ENCODE data around the gene MAML3. TPM values are rescaled to one million over a fixed set of nuclear protein-coding genes. Genes with fewer than 3 reads are reported as not detected.
"Not testable (repeated sequence)": the region's sequence is repeated elsewhere in the genome, so short reads cannot be mapped to it uniquely, and the experiment has no call there.

Gene MAML3
- total and polyA plus RNA-seq, 9 donors = 11.1 to 23.8 (median 14.9) TPM

DNA sequence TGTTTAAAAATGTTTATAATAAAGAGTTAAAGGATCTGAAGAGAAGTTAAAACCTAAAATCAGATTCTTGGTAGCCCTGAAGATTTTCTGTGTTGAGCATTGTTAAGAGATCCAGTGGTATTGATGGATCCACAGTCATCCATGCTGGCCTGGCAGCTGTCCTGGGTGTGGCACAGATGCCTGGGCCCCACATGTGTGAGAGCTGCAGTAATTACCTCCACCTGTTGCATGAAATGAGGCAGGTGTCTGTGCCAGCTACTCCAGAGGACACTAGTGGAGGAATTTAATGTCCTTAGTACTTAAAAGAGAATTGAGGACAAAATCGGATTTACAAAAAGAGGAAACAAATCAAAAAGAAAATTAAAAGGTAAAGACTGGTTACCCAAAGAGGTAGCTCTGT lies 444.3 kb downstream of the MAML3 start:
- no peaks in the 10 kb centered on the region for H3K36me3 ChIP-seq
- no peaks in the 10 kb centered on the region for H3K27me3 ChIP-seq
- no peaks in the 10 kb centered on the region for H3K9me3 ChIP-seq
- no peak overlapping the region for H3K4me3 ChIP-seq
- no peak overlapping the region for H3K27ac ChIP-seq
- H3K4me1 ChIP-seq (ENCODE audit: insufficient read depth) = peaks cover 5% of the 10 kb centered on the region
- TF ChIP-seq, protein P1, sequence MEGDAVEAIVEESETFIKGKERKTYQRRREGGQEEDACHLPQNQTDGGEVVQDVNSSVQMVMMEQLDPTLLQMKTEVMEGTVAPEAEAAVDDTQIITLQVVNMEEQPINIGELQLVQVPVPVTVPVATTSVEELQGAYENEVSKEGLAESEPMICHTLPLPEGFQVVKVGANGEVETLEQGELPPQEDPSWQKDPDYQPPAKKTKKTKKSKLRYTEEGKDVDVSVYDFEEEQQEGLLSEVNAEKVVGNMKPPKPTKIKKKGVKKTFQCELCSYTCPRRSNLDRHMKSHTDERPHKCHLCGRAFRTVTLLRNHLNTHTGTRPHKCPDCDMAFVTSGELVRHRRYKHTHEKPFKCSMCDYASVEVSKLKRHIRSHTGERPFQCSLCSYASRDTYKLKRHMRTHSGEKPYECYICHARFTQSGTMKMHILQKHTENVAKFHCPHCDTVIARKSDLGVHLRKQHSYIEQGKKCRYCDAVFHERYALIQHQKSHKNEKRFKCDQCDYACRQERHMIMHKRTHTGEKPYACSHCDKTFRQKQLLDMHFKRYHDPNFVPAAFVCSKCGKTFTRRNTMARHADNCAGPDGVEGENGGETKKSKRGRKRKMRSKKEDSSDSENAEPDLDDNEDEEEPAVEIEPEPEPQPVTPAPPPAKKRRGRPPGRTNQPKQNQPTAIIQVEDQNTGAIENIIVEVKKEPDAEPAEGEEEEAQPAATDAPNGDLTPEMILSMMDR (IDR thresholded peaks at IDR 0.05) = no peak
- TF ChIP-seq EP300 (IDR thresholded peaks at IDR 0.05) (no peak), POLR2A (IDR thresholded peaks at IDR 0.05) (no peak)
- intact Hi-C loops (cut with DNase I) = no loop called here
- no peak for DNase-seq
- WGBS, 3 donors = 53 to 96% (median 90%) methylated on average over 1 of the region's 1 CpG

DNA sequence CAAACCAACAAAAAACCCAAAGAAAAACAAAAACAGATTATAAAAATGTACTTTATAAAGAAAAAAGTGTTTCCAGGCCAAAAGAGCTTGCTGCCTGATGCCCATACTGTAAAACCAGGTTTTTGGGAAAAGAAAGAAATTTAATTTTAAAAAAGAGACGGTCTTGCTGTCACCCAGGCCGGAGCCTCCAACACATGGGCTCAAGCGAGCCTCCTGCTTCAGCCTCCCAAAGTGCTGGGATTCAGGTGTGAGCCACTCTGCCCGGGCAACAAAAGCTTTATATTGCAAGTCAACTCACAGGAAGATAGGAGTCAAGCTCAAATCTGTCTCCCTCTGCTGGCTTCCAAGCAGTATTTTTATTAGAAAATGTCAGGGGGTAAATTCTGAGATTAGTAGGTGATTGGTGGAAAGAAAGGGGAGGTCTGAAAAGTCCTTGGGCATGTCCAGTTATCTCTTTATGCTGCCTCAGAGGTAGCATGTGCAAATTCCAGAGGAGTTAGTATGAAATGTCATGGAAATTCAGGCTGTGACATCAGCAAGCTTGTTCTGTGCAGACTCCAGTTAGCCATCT lies 449.0 kb downstream of the MAML3 start:
- Histone ChIP-seq H3K27me3 (no peaks in the 10 kb centered on the region), H3K4me1 (ENCODE audit: insufficient read depth) (peaks cover 2% of the 10 kb centered on the region), H3K27ac (no peak overlapping the region), H3K9me3 (no peaks in the 10 kb centered on the region), H3K4me3 (no peak overlapping the region), H3K36me3 (no peaks in the 10 kb centered on the region)
- TF ChIP-seq, protein P1 (IDR thresholded peaks at IDR 0.05) = no peak
- no peak for TF ChIP-seq EP300 (IDR thresholded peaks at IDR 0.05)
- no peak for TF ChIP-seq POLR2A (IDR thresholded peaks at IDR 0.05)
- intact Hi-C loops (cut with DNase I) = no loop called here
- WGBS, 3 donors = 96 to 97% (median 97%) methylated on average over 4 of the region's 4 CpGs
- DNase-seq = no peak

DNA sequence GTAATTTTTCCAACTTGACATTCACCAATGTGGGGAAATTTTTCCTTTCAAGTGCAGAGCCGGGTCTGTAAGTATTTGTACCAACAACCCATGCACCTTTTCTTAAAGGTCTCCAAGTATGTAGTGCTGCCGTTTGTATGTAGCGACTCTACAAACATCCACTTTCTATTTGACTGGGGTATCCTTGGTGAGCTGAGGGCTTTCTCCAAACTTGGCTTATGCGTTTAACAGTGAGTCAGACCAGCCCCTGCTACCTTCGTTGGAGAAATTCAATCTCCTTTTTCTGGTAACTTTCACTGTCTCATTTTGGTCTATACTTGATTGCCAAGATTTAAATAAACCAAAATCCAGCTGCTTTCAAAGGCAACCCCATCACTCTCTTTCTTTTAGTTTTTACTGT lies 453.4 kb downstream of the MAML3 start:
- WGBS, 3 donors = 72 to 78% (median 76%) methylated on average over 5 of the region's 5 CpGs
- H3K9me3 ChIP-seq = no peaks in the 10 kb centered on the region
- no peak overlapping the region for H3K27ac ChIP-seq
- no peaks in the 10 kb centered on the region for H3K27me3 ChIP-seq
- no peak for DNase-seq
- no peaks in the 10 kb centered on the region for H3K4me1 ChIP-seq (ENCODE audit: insufficient read depth)
- H3K36me3 ChIP-seq = no peaks in the 10 kb centered on the region
- intact Hi-C loops (cut with DNase I) = no loop called here
- TF ChIP-seq POLR2A (IDR thresholded peaks at IDR 0.05) (no peak), EP300 (IDR thresholded peaks at IDR 0.05) (no peak)
- TF ChIP-seq, protein P1 (IDR thresholded peaks at IDR 0.05) = no peak
- no peak overlapping the region for H3K4me3 ChIP-seq

DNA sequence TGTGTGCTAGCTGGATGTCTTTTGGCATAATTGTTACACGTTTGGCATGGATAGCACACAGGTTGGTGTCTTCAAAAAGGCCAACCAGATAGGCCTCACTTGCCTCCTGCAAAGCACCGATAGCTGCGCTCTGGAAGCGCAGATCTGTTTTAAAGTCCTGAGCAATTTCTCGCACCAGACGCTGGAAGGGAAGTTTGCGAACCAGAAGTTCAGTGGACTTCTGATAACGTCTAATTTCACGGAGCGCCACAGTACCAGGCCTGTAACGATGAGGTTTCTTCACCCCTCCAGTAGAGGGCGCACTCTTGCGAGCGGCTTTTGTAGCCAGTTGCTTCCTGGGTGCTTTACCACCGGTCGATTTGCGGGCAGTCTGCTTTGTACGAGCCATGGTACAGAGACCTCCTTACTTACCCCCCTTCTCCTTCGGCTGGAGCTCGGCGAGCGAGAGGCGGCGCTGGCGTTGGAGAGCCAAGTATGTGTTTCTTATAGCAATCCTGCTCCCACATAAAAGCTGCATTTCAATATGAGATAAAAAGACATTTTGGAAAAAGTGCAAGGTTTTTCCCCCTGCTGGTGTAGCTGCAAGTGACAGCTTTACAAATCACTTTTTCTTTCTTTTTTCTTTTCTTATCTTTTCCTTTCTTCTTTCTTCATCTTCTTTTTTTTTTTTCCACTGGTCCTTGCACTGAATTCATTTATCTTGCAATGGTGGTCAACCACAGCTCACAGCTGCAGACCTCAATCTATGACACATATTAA lies 455.6 kb downstream of the MAML3 start:
- H3K27ac ChIP-seq; H3K36me3 ChIP-seq; intact Hi-C loops (cut with DNase I); H3K4me1 ChIP-seq (ENCODE audit: insufficient read depth); H3K9me3 ChIP-seq; DNase-seq; H3K4me3 ChIP-seq; H3K27me3 ChIP-seq: not testable (repeated sequence)
- WGBS, 3 donors = 36 to 64% (median 63%) methylated on average over 10 to 21 of the region's 25 CpGs

DNA sequence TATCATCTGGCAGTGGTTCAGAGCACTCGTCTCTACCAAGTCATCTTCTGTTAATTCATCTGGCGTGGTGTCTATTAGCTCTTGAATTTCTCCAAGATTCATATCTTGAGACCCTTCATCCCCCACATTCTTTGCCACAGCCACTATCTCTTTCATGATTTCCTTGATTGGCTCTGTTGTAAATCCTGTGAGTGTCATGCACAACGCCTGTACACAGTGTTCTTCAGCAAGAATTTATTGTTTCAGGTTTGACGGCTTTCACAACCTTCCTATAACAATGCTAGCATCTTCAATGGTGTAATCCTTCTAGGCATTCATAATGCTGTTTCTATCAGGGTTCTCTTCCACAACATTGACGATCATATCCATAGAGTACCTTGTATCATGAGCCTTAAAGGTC lies 457.5 kb downstream of the MAML3 start:
- no peaks in the 10 kb centered on the region for H3K4me1 ChIP-seq (ENCODE audit: insufficient read depth)
- H3K4me3 ChIP-seq = no peak overlapping the region
- H3K36me3 ChIP-seq = no peaks in the 10 kb centered on the region
- no peak overlapping the region for H3K27ac ChIP-seq
- H3K27me3 ChIP-seq = no peaks in the 10 kb centered on the region
- DNase-seq = no peak
- TF ChIP-seq EP300 (IDR thresholded peaks at IDR 0.05) (no peak), POLR2A (IDR thresholded peaks at IDR 0.05) (no peak)
- TF ChIP-seq, protein P1 (IDR thresholded peaks at IDR 0.05) = no peak
- intact Hi-C loops (cut with DNase I) = no loop called here
- 91 to 95% (median 93%) methylated on average over 5 of the region's 5 CpGs for WGBS, 3 donors
- H3K9me3 ChIP-seq = no peaks in the 10 kb centered on the region
